Measurements from ENCODE around the gene SOBP.

SOBP gene

GRCh38 chr6:107689951-107690642 is 200.2 kb downstream of the SOBP start:
- no peak for DNase-seq (ENCODE audit: low read depth, low spot score)

DNA sequence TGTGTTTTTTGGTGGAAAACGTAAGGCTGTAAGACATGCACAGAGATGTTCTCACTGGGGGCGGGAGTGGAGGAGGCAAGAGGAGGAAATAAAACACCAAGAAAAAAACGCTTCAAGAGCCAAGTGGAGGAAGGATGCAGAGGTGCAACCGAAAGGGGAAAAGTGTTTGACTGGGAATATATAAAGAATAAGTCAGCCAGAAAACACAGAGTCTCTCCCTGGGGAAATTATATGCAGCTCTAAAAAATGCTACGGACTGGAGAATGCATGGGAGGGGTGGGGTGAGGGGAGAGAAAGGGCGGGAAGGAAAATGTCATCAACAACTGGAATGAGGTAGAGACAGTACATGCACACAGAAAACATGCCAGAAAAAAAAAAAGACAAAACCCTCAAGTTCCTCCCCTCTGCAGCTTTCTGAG is 200.7 kb downstream of the SOBP start:
- no peak for DNase-seq (ENCODE audit: low read depth, low spot score)

DNA sequence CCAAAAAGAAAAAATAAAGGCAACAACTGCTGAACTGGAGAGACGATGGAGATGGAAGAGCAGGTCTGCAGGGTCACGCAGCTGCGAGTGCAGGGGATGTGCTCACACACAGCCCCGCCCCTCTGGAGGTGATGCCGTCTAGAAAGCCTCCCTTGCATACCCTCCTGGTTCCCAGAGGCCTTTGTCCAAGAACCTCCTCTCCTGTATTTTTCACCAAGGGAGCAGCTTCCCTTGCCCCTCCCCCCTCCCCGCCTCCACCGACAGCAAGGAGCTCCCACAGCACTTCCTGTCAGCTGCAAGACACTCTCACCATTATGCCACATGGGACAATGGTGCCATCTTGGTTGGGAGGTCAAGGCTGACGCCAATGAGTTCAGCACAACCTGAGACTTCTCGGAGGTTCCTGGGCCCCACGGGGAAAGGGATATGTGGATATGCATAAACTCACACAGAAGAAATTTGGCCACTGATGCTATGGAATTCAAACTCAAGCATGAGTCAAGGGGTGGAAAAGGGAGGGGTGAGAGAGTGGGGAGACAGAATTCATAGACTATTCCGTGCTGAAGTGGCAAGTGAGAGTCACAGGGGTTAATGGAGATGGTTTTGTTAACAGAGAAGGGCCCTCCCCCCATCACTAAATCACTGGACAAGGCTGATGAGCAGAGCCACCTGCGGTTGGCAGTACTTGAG is 201.3 kb downstream of the SOBP start:
- DNase-seq (ENCODE audit: low read depth, low spot score), result no peak

- DNase-seq (ENCODE audit: low read depth, low spot score), result no peak
These were observed 202.4 kb downstream of the SOBP start for GRCh38 chr6:107692351-107692750.

DNA sequence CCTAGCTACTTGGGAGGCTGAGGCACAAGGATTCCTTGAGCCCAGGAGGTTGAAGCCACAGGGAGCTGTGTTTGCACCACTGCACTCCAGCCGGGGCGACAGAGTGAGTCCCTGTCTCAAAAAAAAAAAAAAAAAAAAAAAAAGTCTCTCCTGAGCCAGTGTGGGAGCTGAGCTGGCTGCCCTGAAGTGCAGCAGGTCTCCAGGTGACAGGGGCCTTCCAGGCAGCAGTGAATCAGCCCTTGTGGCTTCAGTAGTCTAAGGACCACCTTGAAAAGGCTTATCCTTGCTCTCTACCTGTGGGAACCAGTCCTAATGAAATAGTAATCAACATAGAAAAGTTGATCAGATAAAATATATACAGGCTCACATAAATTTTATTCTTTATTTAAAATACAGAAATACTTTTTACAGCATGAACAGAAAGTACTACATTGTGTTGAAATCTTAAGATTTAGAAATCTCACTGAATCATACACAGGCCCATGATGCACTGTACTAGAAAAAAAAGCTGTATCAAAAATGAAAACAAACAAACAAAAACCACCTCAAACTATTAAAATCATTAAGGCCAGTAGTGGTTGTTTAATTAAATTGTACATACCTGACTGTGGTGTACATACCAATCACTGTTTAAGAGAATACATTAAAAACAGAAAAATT is 205.3 kb downstream of the SOBP start:
- no peak for DNase-seq (ENCODE audit: low read depth, low spot score)

DNA sequence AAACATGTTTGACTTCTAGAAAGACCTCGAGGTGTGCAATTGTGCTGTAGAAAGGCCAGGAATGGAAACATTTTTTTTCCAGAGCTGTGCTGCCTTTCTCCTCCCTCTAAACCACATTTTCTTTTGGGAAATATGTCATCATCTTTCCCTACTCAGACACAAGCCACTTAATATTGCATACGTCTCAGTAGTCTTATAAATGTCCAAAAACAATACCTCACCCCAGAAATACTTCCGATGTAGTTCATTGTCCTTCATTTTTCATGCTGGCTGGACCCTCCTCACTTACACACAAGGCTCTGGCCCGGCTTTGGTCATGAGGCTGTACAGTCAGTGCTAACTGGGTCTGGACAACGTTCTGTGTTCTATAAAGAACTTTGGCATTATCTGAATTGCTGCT is 207.8 kb downstream of the SOBP start:
- DNase-seq (ENCODE audit: low read depth, low spot score), result no peak

DNA sequence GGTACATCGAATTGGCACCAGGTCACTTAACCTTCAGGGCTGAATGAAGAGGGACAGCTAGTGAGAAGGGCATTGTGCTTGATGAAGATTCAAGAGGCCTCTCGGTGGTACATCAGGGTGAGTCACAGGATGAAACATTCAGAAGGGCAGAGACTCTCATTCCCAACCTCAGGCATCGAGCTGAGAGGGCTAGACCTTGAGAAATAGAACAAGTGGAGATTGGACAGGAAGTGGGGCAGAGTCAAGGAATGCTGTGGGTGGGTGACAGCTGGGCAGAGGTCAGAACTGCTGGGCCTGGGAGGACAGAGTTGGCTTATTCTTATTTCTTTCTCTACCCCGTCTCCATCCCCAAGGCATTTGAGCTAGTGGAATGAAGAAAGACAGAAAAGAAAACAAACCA is 208.2 kb downstream of the SOBP start:
- no peak for DNase-seq (ENCODE audit: low read depth, low spot score)

GRCh38 chr6:107699254-107699653 is 209.3 kb downstream of the SOBP start:
- DNase-seq (ENCODE audit: low read depth, low spot score), result no peak

DNA sequence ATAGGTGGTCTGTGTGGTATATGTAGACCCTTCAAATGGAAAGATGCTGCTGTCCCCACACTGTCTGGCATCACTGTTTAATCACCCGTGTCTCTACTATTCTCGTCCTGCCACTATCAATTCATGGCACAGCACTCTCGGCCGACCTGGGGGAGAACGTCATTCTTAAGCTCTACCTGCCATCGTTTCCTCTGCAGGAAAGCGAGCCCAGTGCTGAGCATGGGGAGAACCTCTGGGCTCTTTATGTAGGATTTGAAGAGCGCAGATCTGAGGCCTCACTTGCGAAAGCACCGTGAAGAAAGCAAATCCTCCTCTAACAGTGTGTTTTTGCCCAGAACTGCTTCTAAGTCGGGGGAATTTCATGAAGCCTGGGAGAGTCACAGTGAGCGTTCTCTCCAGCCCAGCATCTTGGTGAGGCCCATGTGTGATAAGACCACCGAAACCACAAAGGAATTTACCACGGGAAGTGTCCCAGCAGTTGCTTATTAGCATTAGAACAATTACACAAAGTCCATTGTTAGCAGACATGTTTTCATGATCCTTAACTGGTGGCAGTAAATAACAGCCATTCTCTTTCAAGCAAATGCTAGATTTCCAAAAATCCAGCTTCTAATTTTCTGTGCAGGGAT is 209.9 kb downstream of the SOBP start:
- DNase-seq (ENCODE audit: low read depth, low spot score), result no peak

DNA sequence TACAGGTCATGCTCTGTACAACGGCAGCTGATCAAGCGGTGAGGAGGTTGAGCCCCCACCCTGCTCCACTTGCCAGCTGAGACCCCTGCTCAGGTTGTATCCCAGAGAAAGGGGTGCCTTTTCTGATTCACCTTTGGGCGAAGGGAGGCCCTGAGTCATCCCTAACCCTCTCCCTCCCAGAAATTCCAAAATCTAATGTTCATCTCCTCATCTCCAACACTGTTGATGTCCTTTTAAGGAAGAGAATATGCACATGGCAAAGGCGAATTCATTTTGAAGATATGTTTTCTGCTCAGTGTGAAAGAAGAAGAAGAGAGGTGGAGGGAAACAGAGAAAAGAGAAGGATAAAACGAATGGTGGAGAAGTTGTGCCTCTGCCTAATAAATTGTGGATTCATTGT is 213.7 kb downstream of the SOBP start:
- DNase-seq (ENCODE audit: low read depth, low spot score), result no peak

DNA sequence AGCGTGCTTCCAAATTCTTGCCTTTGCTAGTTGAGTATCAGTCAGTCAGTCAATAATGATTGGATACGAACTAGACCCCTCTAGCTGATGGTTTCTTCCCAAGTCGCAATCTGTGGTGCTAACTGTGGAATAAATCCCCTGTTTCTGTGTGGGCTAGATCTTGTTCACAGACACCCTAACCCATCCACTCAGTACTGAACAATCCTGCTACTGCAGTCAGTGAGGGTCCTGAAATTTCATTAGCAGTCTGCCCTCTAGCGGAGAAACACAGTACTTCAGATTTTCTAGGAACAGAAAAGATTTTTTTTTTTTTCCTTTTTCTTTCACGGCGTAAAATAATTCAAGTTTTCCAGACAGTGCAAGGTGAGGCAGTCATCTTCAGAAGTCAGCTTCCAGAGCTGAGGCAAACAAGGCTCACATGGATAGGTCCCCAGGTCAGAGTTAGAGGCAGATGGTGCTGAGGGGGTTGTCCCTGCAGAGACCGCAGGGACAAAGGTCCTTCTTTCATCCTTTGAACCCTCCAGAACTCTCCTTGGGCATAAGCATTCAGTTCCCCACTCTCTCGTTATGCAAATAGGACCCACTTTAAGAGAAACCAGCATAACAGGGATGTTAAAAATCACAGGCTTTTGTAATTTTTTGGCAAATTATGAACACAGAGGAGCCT is 214.6 kb downstream of the SOBP start:
- DNase-seq (ENCODE audit: low read depth, low spot score), result no peak

- DNase-seq (ENCODE audit: low read depth, low spot score), result no peak
These were observed 216.7 kb downstream of the SOBP start for GRCh38 chr6:107706516-107707115.

DNA sequence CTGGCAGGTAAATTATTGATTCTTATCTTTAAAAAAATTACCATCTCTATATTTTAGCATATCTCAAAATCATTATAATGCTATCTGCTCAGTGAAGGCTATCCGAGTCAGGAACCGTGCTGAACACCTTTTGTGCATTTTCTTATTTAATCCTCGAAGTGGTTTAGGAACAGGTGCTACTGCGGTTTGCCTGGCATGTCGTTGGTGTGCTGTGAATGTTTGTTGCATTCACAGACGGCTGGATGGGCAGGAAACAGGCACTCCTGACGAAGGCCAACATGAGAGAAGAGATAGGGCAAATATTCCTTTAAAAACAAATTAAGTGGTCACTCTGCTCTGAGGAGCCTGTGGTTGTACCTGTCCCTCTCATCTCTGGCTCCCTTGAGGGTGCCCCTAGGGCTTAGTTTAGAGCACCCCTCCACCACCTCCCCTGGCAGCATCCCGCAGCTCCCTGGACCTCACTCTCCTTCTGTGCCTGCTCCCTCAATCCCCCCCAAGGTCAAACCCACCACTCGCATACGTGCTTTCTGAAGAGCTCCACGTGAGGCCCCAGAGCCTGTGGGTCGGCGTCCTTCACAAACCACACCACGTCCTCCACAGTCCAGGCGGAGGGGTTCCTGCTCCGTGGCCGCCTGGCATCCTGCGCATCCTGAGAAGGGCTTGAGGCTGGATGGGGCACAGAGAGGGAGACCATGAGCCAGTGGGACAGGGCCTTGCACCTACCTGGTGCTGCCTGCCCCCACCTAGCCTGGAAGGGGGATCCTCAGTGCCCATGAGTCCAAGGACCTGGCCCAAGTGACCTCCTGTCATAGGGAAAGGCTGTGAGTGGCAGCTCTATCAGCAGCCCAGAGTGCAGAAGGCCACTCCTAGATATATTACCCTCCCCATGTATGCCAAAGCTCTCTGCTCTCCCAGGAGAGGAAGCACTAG is 217.7 kb downstream of the SOBP start:
- DNase-seq (ENCODE audit: low read depth, low spot score), result no peak

DNA sequence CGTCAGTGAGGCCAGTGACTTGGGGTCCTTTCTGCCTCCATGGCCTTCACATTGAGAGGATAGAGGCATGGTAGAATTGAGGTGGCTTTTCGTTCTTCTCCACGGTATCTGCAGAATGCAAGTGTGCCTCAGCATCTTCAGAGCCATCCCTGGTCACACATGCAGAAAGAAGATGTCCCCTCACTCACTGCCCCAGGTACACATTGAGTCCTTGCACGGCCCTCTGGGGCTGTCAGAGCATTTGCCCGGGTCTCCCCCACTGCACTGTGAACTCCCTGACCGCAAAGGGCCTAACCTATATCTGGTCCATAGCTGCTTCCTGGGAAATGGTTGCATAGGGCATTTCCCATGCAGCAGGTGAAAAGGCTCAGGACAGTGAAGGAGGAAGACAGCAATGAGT is 218.5 kb downstream of the SOBP start:
- no peak for DNase-seq (ENCODE audit: low read depth, low spot score)

DNA sequence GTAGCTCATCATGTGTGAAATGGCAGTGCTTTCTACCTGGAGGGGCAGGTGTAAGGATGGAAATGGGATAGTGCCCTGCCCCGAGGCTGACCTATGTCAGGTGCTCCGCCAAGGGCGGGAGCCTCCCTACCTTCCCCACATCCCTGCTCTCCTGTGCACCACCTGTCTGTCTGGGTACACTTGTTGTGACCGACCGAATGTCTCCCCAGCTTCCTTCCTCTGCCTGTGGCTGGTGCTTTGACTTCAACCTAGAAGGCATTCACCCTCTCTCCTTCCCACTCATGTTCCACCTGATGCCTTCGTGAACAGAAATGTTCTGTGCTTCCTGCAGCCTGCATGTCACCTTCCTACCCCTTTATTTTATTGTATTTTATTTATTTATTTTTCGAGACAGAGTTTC is 219.4 kb downstream of the SOBP start:
- no peak for DNase-seq (ENCODE audit: low read depth, low spot score)
